Measurements from ENCODE around the gene EXOC4.

- no peak for TF ChIP-seq POLR2AphosphoS5 (IDR thresholded peaks at IDR 0.05)
- TF ChIP-seq, protein P1, sequence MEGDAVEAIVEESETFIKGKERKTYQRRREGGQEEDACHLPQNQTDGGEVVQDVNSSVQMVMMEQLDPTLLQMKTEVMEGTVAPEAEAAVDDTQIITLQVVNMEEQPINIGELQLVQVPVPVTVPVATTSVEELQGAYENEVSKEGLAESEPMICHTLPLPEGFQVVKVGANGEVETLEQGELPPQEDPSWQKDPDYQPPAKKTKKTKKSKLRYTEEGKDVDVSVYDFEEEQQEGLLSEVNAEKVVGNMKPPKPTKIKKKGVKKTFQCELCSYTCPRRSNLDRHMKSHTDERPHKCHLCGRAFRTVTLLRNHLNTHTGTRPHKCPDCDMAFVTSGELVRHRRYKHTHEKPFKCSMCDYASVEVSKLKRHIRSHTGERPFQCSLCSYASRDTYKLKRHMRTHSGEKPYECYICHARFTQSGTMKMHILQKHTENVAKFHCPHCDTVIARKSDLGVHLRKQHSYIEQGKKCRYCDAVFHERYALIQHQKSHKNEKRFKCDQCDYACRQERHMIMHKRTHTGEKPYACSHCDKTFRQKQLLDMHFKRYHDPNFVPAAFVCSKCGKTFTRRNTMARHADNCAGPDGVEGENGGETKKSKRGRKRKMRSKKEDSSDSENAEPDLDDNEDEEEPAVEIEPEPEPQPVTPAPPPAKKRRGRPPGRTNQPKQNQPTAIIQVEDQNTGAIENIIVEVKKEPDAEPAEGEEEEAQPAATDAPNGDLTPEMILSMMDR (IDR thresholded peaks at IDR 0.05) = no peak
Observed at GRCh38 chr7:133258174-133258573, 5.3 kb downstream of the EXOC4 start.
